Sigmoid colon (tissue), 7 donors: ENCODE data around the gene KLHL22. TPM values are rescaled to one million over a fixed set of nuclear protein-coding genes. Genes with fewer than 3 reads are reported as not detected.

ENCODE experiments used
- DNase-seq: peaks from one replicate; pipeline ENCODE4 v3.0.0-alpha.2; 2019
- H3K27ac ChIP-seq, 4 donors: fragments of 200-600 bp; sonication (generic); one replicate each; pipeline ENCODE4 v1.5.1; 2016 to 2019; ENCODE audit warnings: mild to moderate bottlenecking in 1 of 4
- H3K27me3 ChIP-seq, 3 donors: fragments of 200-600 bp; sonication (generic); one replicate each; pipeline ENCODE4 v1.5.1; 2019; ENCODE audit warnings: mild to moderate bottlenecking in 1 of 3
- H3K36me3 ChIP-seq, 4 donors: fragments of 200-600 bp; sonication (generic); one replicate each; pipeline ENCODE4 v1.5.1; 2016 to 2019
- H3K4me1 ChIP-seq, 4 donors: fragments of 200-600 bp; sonication (generic); one replicate each; pipeline ENCODE4 v1.5.1; 2017 to 2019
- H3K4me3 ChIP-seq, 4 donors: fragments of 200-600 bp; sonication (generic); one replicate each; pipeline ENCODE4 v1.5.1; 2017 to 2019; ENCODE audit warnings: mild to moderate bottlenecking in 2 of 4, moderate library complexity in 1 of 4
- H3K9me3 ChIP-seq, 4 donors: fragments of 200-600 bp in 3 of 4; sonication (generic) in 3 of 4; one replicate each; pipeline versions ENCODE4 v1.5.1 to v1.6.1; 2013 to 2019
- EP300 ChIP-seq, 4 donors: sonication (generic); formaldehyde crosslinking; IDR thresholded peaks; one replicate each; pipeline ENCODE4 v1.6.1; 2017; ENCODE audit warnings: antibody characterized with exemption in 4 of 4
- POLR2A ChIP-seq, 2 donors: fragments of 450-650 bp; IDR thresholded peaks; one replicate each; pipeline ENCODE4 v1.6.1; 2016; ENCODE audit warnings: antibody characterized with exemption in 2 of 2, mild to moderate bottlenecking in 2 of 2, moderate library complexity in 2 of 2
- POLR2AphosphoS5 ChIP-seq, 4 donors: sonication (generic); formaldehyde crosslinking; IDR thresholded peaks; one replicate each; pipeline ENCODE4 v1.6.1; 2017; ENCODE audit warnings: antibody characterized with exemption in 4 of 4
- WGBS, 2 donors: extraction: QIAGEN DNeasy Blood & Tissue Kit; methylation state at CpG; one replicate each; pipeline ENCODE4 v1.1.7; 2013; 5-methylcytosine and 5-hydroxymethylcytosine counted together
- intact Hi-C: fragments of 100-400 bp; cut with DNase I; formaldehyde crosslinking; loops from one replicate; pipeline ENCODE4 v1.15.1; 2023
- polyA plus RNA-seq, 3 donors: library from polyadenylated mRNA; stranded (reverse); fragments of 200-250 nt; gene quantifications; one replicate each; pipeline ENCODE4 v1.2.3, GENCODE V29; 2013
- total RNA-seq, 4 donors: library from RNA; depleted of rRNA; stranded (reverse); fragments of >200 nt; gene quantifications; one replicate each; pipeline ENCODE4 v1.1.0, GENCODE V29; 2016
- TF ChIP-seq, protein P1 (sequence below), 4 experiments: fragments of 450-650 bp in 3 of 4; fragments of 200-600 bp in 1 of 4; IDR thresholded peaks; one replicate each; pipeline ENCODE4 v1.5.1; 2016 to 2019; ENCODE audit warnings: antibody characterized with exemption in 4 of 4, mild to moderate bottlenecking in 3 of 4, moderate library complexity in 2 of 4
- donor health status: healthy with polysubstance abuse.
- donor health status: Bipolar disorder and iron deficiency.
- donor health status: healthy.

The KLHL22 gene
- total and polyA plus RNA-seq, 7 donors: 5.4 to 39.6 (median 26.4) TPM

DNA sequence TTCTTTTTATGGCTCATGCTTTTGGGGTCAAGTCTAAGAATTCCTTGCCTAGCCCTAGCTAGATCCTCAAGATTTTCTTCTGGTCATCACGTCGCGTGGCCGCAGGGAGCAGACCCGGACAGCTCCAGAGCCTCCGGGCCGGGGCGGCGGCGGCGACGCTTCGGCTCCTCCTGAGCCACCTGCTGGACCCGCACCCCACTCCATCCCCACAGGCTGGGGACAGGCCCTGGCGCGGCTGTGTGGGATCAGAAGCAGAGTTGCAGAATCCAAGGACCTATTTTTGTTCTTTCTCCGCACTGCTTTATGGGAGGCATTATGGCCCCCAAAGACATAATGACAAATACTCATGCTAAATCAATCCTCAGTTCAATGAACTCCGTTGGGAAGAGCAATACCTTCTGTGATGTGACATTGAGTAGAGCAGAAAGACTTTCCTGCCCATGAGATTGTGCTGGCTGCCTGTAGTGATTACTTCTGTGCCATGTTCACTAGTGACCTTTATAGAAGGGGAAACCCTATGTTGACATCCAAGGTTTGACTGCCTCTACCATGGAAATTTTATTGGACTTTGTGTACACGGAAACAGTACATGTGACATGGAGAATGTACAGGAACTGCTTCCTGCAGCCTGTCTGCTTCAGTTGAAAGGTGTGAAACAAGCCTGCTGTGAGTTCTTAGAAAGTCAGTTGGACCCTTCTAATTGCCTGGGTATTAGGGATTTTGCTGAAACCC is 45.6 kb downstream of the KLHL22 start:
- no peak overlapping the region for H3K27ac ChIP-seq
- H3K4me3 ChIP-seq: no peak overlapping the region
- TF ChIP-seq POLR2A (IDR thresholded peaks at IDR 0.05) (no peak), POLR2AphosphoS5 (IDR thresholded peaks at IDR 0.05) (no peak), EP300 (IDR thresholded peaks at IDR 0.05) (no peak)
- TF ChIP-seq, protein P1, sequence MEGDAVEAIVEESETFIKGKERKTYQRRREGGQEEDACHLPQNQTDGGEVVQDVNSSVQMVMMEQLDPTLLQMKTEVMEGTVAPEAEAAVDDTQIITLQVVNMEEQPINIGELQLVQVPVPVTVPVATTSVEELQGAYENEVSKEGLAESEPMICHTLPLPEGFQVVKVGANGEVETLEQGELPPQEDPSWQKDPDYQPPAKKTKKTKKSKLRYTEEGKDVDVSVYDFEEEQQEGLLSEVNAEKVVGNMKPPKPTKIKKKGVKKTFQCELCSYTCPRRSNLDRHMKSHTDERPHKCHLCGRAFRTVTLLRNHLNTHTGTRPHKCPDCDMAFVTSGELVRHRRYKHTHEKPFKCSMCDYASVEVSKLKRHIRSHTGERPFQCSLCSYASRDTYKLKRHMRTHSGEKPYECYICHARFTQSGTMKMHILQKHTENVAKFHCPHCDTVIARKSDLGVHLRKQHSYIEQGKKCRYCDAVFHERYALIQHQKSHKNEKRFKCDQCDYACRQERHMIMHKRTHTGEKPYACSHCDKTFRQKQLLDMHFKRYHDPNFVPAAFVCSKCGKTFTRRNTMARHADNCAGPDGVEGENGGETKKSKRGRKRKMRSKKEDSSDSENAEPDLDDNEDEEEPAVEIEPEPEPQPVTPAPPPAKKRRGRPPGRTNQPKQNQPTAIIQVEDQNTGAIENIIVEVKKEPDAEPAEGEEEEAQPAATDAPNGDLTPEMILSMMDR (IDR thresholded peaks at IDR 0.05): no peak
- 94 to 96% methylated on average over 19 of the region's 19 CpGs for WGBS, 2 donors
- no peaks in the 10 kb centered on the region for H3K4me1 ChIP-seq
- no peaks in the 10 kb centered on the region for H3K27me3 ChIP-seq
- no peaks in the 10 kb centered on the region for H3K9me3 ChIP-seq
- H3K36me3 ChIP-seq: peaks cover 9 to 37% (median 13%) of the 10 kb centered on the region in 4 donors
- intact Hi-C loops: no loop called here
- DNase-seq: no peak

GRCh38 chr22:20448630-20449029 is 47.0 kb downstream of the KLHL22 start:
- no peak for DNase-seq
- peaks cover 9 to 48% (median 16%) of the 10 kb centered on the region in 4 donors for H3K36me3 ChIP-seq
- no peaks in the 10 kb centered on the region for H3K4me1 ChIP-seq
- H3K27me3 ChIP-seq: no peaks in the 10 kb centered on the region
- H3K27ac ChIP-seq: no peak overlapping the region
- intact Hi-C loops: no loop called here
- WGBS, 2 donors: 92 to 93% methylated on average over 5 of the region's 5 CpGs
- H3K4me3 ChIP-seq: no peak overlapping the region
- H3K9me3 ChIP-seq: no peaks in the 10 kb centered on the region
- TF ChIP-seq POLR2AphosphoS5 (IDR thresholded peaks at IDR 0.05) (no peak), EP300 (IDR thresholded peaks at IDR 0.05) (no peak), POLR2A (IDR thresholded peaks at IDR 0.05) (no peak)
- TF ChIP-seq, protein P1 (IDR thresholded peaks at IDR 0.05): no peak

GRCh38 chr22:20446383-20446970 is 49.1 kb downstream of the KLHL22 start:
- no peak for DNase-seq
- H3K9me3 ChIP-seq: no peaks in the 10 kb centered on the region
- no peaks in the 10 kb centered on the region for H3K27me3 ChIP-seq
- H3K36me3 ChIP-seq: peaks cover 9 to 56% (median 20%) of the 10 kb centered on the region in 4 donors
- no peaks in the 10 kb centered on the region for H3K4me1 ChIP-seq
- no peak overlapping the region for H3K4me3 ChIP-seq
- intact Hi-C loops: no loop called here
- 95% methylated on average over 21 of the region's 21 CpGs for WGBS, 2 donors
- H3K27ac ChIP-seq: no peak overlapping the region
- TF ChIP-seq POLR2AphosphoS5 (IDR thresholded peaks at IDR 0.05): no peak
- TF ChIP-seq POLR2A (IDR thresholded peaks at IDR 0.05): no peak
- no peak for TF ChIP-seq EP300 (IDR thresholded peaks at IDR 0.05)
- TF ChIP-seq, protein P1 (IDR thresholded peaks at IDR 0.05): no peak

- DNase-seq: no peak
- H3K36me3 ChIP-seq: peaks cover 9 to 47% (median 18%) of the 10 kb centered on the region in 4 donors
- H3K27ac ChIP-seq: no peak overlapping the region
- WGBS, 2 donors: 96 to 97% methylated on average over 4 of the region's 4 CpGs
- no peaks in the 10 kb centered on the region for H3K9me3 ChIP-seq
- H3K4me3 ChIP-seq: no peak overlapping the region
- intact Hi-C loops: no loop called here
- no peaks in the 10 kb centered on the region for H3K4me1 ChIP-seq
- H3K27me3 ChIP-seq: no peaks in the 10 kb centered on the region
- TF ChIP-seq EP300 (IDR thresholded peaks at IDR 0.05): no peak
- TF ChIP-seq POLR2AphosphoS5 (IDR thresholded peaks at IDR 0.05): no peak
- TF ChIP-seq, protein P1 (IDR thresholded peaks at IDR 0.05): no peak
- TF ChIP-seq POLR2A (IDR thresholded peaks at IDR 0.05): no peak
Measured at GRCh38 chr22:20444325-20444724, 51.3 kb downstream of the KLHL22 start.
